ENCODE measurements around the gene LRRC45. TPM values are rescaled to one million over a fixed set of nuclear protein-coding genes. Genes with fewer than 3 reads are reported as not detected.

The LRRC45 gene
- total RNA-seq, 1 donor from 2014 or later: 15.2 TPM

Other genes starting within 250 kb of the LRRC45 start
- gene GCGR, start 219.2 kb upstream of the LRRC45 start, total RNA-seq: not detected in 2 replicates
- gene MCRIP1, start 190.0 kb upstream of the LRRC45 start, total RNA-seq: 55.0 and 101 TPM in 2 replicates
- gene PPP1R27, start 188.3 kb upstream of the LRRC45 start, total RNA-seq: not detected in 2 replicates
- gene P4HB, start 162.8 kb upstream of the LRRC45 start, total RNA-seq: 1,064 and 1,065 TPM in 2 replicates
- 161 and 237 TPM in 2 replicates for gene ARHGDIA, start 152.0 kb upstream of the LRRC45 start, total RNA-seq
- 46.8 and 109 TPM in 2 replicates for gene ALYREF, start 131.7 kb upstream of the LRRC45 start, total RNA-seq
- 77.3 and 104 TPM in 2 replicates for gene ANAPC11, start 131.6 kb upstream of the LRRC45 start, total RNA-seq
- gene NPB, start 121.1 kb upstream of the LRRC45 start, total RNA-seq: 0.25 and 3.3 TPM in 2 replicates
- gene PCYT2, start 111.9 kb upstream of the LRRC45 start, total RNA-seq: 18.6 and 47.2 TPM in 2 replicates
- 17.9 and 20.4 TPM in 2 replicates for gene SIRT7, start 105.1 kb upstream of the LRRC45 start, total RNA-seq
- 11.3 and 14.4 TPM in 2 replicates for gene MAFG, start 95.6 kb upstream of the LRRC45 start, total RNA-seq
- gene PYCR1, start 86.0 kb upstream of the LRRC45 start, total RNA-seq: 69.3 and 122 TPM in 2 replicates
- not detected in 2 replicates for gene MYADML2, start 76.1 kb upstream of the LRRC45 start, total RNA-seq
- gene NOTUM, start 62.1 kb upstream of the LRRC45 start, total RNA-seq: 0.05 TPM in 1 of 2 replicates, not detected in the other
- 12.6 and 18.8 TPM in 2 replicates for gene ASPSCR1, start 45.7 kb upstream of the LRRC45 start, total RNA-seq
- gene CENPX, start 427 bp upstream of the LRRC45 start, total RNA-seq: 13.6 and 63.6 TPM in 2 replicates
- 7.7 and 16.8 TPM in 2 replicates for gene RAC3, start 8.4 kb downstream of the LRRC45 start, total RNA-seq
- gene DCXR, start 14.4 kb downstream of the LRRC45 start, total RNA-seq: 19.4 and 35.4 TPM in 2 replicates
- 27.3 and 31.0 TPM in 2 replicates for gene RFNG, start 28.5 kb downstream of the LRRC45 start, total RNA-seq
- gene GPS1, start 28.6 kb downstream of the LRRC45 start, total RNA-seq: 112 and 119 TPM in 2 replicates
- gene DUS1L, start 42.5 kb downstream of the LRRC45 start, total RNA-seq: 66.3 and 79.9 TPM in 2 replicates
- 84.0 and 103 TPM in 2 replicates for gene FASN, start 74.9 kb downstream of the LRRC45 start, total RNA-seq
- gene CCDC57, start 189.5 kb downstream of the LRRC45 start, total RNA-seq: 7.3 and 28.2 TPM in 2 replicates
- 290 and 393 TPM in 2 replicates for gene SLC16A3, start 205.7 kb downstream of the LRRC45 start, total RNA-seq